ENCODE measurements around the gene CNDP1.
A peak's percentile ranks its signal among the peaks of the same experiment; 100 is the strongest.

CNDP1 gene

GRCh38 chr18:74595431-74595830 lies 61.1 kb downstream of the CNDP1 start:
- no peak for DNase-seq

- peak; percentile 46 for DNase-seq
Observed at GRCh38 chr18:74597034-74597661, 62.8 kb downstream of the CNDP1 start.

- DNase-seq, result peak; percentile 54
Observed at GRCh38 chr18:74597662-74598349, 63.5 kb downstream of the CNDP1 start, which contains the start of gene ZNF407. Gene ZNF407 (plus strand): TSS chr18:74597870. CDS start chr18:74631020, 33,150 bp downstream.

GRCh38 chr18:74598350-74599001 lies 64.2 kb downstream of the CNDP1 start:
- peak; percentile 21 for DNase-seq

GRCh38 chr18:74604361-74604760 lies 70.1 kb downstream of the CNDP1 start:
- no peak for DNase-seq

- DNase-seq, result no peak
Observed at GRCh38 chr18:74604774-74605173, 70.5 kb downstream of the CNDP1 start.

GRCh38 chr18:74608681-74609080 lies 74.4 kb downstream of the CNDP1 start:
- no peak for DNase-seq

GRCh38 chr18:74609535-74609934 lies 75.2 kb downstream of the CNDP1 start:
- DNase-seq, result no peak

GRCh38 chr18:74610051-74610615 lies 75.8 kb downstream of the CNDP1 start:
- DNase-seq, result no peak

GRCh38 chr18:74610860-74611259 lies 76.6 kb downstream of the CNDP1 start:
- DNase-seq, result no peak

GRCh38 chr18:74611765-74612164 lies 77.5 kb downstream of the CNDP1 start:
- no peak for DNase-seq

GRCh38 chr18:74613381-74613780 lies 79.1 kb downstream of the CNDP1 start:
- no peak for DNase-seq

- DNase-seq, result no peak
Observed at GRCh38 chr18:74616494-74616893, 82.2 kb downstream of the CNDP1 start.

- DNase-seq, result no peak
Observed at GRCh38 chr18:74617486-74617885, 83.2 kb downstream of the CNDP1 start.

- no peak for DNase-seq
Observed at GRCh38 chr18:74622072-74622471, 87.8 kb downstream of the CNDP1 start.

GRCh38 chr18:74623047-74623816 lies 88.9 kb downstream of the CNDP1 start:
- no peak for DNase-seq

- DNase-seq, result no peak
Observed at GRCh38 chr18:74624466-74624865, 90.2 kb downstream of the CNDP1 start.

GRCh38 chr18:74625157-74625556 lies 90.9 kb downstream of the CNDP1 start:
- no peak for DNase-seq

- no peak for DNase-seq
Observed at GRCh38 chr18:74626049-74626874, 92.0 kb downstream of the CNDP1 start.

GRCh38 chr18:74630804-74631203 lies 96.5 kb downstream of the CNDP1 start:
- no peak for DNase-seq

- no peak for DNase-seq
Observed at GRCh38 chr18:74631212-74631611, 96.9 kb downstream of the CNDP1 start.

Data from NCI-H2171 (cell line).